Hypothalamus (tissue), 51 donors: Measurements from ENCODE around the gene KIF26B.

Experiments used
- DNase-seq, 51 donors: peaks; one replicate each; lab custom pipeline; 2025; lab: John Stamatoyannopoulos, UW

Gene KIF26B

DNA sequence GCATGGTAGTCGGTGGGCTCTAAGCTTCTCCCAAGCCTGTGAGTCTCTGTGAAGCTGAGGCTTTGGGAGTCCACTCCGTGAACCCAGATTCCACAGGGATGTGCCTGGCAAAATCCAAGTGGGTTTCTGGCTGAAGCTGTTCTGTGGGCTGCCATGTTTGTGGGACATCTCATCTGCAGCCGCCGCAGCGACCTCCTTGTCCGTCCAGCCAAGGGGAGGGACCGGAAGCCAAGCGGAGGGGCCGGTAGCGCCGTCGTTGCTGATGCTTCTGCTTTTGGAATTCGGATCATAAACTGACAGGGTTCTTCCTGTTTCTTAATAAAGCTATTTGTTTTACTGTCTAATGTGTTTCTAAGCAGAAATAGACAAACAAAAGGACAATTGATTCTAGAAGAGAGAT, 13.3 kb downstream of the KIF26B start:
- peak in 3 of 51 donors; percentile 5 to 18 (median 11) for DNase-seq

DNA sequence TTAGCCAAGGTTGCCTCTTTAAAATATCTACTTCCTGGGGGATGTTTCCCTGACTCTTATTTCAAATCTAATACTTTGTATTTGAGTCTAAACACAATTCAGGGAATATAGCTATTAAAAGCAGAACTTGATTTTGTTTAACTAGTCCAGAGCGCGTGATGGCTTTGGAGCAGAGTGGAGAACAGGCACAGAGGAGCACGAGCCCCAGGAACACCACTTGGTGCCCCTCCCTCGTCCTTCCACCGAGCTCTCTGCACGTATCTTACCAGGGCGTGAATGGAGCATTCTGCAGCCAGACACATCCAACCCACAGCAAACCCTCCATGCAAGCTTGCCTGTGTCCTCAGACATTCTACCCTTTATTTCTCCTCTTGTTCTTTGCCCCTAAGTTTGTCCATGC, 14.1 kb downstream of the KIF26B start:
- DNase-seq = no peak

DNA sequence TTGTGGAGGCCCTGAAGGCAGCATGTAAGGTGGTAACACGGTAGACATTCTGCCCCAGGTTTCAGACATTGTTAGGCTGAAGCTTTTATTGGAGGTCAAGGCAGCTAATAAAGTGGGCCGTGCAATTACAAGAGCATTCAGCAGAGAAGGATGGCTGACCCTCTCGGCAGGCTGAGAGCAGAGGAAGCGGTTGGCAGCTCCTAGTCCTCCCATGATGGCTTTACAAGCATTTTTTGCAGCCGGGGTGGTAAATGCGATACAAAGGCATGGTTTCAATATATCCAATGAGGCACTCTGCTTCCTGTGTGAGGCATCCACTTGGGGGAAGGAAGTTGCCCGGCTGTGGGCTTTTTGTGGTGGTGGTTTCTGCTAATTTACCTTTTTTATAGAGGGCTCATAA, 14.6 kb downstream of the KIF26B start:
- DNase-seq = no peak

DNA sequence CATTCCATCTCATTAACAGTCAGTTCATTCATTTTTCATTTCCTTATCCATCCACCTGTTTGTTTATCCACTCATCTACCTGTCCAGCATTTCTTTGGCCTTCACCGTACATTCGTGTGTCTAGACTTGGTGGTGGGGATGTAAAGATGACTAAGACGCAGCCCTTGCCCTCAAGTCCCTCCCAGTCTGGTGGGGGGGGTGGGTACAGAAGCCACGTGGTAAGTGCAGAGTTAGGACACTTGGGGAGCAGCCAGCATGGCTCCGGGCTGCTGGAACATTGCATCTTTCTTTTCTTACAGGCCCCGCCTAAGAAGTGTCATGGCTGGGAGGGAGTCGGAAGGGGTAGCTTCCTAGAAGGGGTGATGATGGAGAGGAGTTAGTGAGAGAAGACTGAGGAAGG, 17.2 kb downstream of the KIF26B start:
- no peak for DNase-seq

DNA sequence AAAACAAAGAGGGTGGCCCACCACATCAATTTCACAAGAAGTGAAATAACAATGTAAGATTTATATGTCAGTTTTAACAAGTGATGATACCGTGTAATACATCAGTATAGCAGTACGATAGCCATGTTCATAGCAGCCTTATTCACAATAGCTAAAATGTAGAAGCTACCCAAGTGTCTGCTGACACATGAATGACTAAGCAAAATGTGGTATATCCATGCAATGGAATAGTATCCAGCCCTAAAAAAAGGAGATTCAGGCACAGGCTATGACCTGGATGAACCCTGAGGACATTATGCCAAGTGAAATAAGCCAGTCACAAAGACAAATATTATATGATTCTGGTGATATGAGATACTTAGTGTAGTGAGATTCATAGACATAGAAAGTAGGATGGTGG, 18.0 kb downstream of the KIF26B start:
- DNase-seq = no peak

DNA sequence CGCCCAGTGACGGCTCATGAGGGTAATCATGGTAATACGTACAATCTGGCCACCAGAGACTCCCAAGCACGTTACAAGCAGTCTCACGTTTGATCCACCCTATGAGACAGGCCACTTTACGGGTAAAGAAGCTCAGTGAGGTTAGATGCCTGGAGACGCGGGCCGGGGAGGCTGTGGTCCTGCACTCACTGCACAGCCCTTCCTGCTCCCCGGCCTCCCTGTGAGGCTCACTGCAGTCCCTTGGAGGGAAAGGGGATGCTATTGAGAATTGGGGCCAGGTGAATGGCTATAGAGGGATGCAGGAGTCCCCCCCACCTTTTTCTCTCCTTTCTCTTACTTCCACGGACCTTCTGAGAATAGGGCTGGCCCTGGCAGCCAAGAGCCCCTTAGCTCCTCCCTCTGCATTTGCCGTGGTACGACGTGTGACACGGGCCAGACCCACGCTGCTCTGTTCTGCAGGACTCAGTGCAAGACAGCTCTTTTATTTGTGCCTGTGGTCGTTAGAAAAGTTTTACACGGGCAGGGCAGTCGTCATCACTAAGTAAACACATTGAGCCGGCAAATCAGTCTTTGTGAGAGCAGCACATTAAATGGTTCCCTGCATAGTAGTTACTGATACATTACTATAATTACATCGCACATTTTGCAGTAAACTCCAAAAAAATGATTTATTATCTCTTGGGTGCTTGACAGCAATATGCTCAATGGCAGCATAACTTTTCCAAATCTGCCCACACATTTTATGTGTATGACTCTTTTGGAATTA, 18.8 kb downstream of the KIF26B start:
- DNase-seq = no peak

DNA sequence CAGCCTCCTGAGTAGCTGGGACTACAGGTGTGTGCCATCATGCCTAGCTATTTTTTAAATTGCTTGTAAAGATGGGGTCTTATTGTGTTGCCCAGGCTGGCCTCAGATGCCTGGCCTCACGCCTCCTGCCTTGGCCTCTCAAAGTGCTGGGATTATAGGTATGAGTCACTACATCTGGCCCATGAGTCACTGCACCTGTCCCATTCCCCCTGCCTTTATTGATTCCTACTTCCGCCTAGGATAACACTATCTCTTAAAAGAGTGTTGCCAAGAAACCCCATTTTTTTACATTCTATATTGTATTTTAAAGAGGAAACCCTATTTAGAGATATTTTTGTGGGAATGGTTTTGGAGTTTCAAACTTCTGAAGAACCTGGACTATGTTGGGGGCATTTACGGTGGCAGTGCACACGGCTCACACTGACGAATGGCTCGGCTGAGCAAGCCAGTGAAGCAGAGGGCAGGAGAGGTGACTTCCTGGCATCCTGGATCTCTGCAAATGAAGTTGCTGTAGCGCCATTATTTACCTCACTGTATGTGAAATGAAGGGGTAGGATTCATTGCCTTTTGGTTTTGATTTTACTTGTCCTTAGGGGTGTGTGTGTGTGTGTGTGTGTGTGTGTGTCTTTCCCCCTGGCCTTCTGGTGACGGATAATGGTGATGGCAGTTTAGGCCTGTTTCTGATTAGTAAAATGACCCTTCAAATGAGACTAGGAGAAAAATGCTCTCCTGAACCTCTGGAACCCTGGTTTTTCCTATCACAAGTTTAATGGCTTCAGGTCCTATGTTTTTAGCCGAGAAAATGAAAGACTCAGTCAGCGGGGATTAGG, 22.5 kb downstream of the KIF26B start:
- DNase-seq = no peak

DNA sequence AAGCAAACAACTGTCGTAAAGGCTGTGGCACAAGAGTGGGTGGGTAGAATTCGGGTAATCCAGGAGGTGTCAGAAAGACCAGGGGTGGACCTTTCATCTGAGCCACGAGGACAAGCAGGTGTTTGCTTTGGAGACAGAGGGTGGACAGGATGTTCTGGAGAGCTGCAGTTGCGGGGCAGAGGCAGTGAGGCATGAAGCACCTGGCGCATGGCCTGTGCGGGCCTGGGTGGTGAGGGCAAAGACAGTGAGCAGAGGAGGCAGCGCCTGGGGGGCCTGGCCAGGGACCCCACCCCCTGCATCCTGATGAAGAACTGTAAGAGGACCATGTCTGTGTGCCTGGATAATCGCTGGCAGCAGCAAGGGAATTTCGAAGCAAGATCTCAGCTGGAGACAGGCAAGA, 24.9 kb downstream of the KIF26B start:
- DNase-seq = no peak

DNA sequence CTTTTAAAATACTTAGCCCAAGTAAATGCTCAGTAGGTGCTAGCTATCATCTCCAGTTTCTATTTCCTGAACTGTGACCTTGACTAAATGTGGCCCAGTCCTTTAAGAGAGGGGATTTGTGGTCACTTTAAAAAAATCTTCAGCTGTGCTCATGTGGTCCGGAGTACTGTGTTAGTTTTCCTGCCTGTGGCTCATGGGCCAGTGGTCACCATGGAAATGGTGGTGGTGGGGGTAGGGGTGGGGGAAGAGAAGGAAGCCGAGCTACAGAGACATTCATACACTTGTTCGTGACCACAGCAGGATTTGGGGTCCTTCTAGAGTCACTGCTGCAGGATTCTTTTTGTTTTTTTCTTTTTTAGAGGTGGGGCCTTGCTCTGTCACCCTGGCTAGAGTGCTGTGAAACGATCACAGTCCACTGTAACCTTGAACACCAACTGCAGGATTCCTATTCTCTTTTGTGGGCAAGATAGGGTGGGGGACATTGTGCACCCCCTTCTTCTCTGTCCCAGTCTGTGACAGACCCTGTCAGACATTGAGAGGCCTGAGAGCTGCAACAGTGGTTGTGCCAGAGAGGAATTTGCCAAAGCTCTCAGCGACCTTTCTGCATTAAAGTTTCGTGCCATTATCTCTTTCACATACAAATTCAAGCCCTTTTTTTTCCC, 25.8 kb downstream of the KIF26B start:
- peak in 1 of 51 donors; percentile 11 for DNase-seq

DNA sequence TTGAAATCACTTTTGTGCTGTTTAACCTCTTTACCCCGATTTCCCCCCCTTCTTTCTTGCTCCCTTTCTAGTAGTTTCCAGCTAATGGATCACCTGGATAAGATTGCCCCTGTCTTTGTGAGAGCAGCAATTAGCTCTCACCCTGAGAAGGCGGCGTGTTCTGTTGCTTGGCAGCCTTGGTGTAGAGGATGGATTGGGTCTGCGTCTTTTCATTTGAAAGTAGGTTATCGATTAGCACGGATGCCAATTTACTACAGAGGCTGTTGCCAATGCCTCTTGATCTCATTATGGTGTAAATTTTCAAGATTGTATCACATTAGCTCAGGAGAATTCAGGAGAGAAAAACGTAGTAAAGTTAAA, 26.4 kb downstream of the KIF26B start:
- no peak for DNase-seq

DNA sequence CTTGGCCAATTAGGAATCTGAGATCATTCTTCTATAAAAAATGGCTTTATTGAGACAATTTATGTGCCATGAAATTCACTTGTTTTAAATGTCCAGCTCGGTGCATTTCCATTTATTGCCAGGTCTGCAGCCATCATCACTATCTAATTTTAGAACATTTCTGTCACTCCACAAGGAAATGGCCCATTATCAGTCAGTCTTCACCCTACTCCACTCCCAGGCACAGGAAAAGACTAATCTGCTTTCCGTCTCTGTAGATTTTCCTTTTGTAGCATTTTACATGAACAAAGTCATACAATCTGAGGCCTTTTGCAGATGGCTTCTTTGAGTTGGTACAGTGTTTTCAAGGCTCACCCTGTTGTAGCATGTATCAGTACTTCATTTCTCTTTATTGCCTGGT, 27.2 kb downstream of the KIF26B start:
- DNase-seq = no peak

DNA sequence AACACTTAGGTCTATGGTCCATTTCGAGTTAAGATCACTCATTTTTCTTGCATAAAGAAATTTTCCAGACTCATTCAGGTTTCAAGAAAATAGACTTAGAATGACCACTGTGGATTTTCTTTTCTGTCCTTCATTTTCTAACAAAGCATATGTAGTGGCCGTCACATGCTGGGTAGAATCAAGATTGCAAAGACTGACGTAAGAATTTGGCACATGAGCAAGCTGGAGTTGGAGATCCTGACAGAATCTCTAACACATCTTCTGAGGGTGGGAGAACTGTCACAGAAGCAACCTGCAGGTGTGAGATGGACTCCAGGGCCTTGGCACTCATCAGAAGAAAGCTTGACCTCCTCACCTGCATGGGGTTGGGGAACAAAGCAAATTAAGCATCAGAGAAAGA, 28.6 kb downstream of the KIF26B start:
- DNase-seq = no peak

DNA sequence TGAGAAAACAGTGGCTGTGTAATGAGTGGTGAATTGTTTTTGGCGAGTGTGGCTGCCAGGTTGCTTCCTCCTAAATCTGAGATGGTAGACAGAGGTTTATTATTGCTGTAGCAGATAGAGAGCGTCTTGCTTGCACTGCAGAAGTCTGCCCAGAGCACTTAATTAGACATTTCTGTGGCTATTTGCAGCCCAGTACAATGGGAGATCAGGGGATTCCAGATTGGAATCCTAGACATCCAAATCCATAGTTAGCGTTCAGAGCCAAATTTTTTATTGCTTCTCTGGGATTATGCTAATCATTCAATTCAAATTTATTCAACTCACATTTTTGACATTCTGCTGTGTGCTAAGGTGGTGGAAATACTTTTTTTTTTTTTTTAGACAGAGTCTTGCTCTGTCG, 30.0 kb downstream of the KIF26B start:
- DNase-seq = no peak

DNA sequence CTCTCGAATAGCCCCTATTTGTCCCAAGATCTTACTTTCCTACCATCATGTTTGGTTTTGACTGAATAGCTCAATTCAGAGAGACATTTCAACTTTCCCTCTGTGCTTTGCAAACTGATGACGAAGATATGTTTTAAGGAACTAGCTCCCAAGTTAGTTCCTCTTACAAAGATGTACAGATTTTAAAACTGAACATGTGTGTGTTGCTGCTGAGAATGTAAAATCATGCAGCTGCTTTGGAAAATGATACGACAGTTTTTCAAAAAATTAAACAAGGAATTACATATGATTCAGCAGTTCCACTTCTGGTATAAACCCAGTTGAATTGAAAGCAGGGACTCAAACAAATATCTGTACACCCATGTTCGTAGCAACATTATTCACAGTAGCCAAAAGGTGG, 33.6 kb downstream of the KIF26B start:
- no peak for DNase-seq

DNA sequence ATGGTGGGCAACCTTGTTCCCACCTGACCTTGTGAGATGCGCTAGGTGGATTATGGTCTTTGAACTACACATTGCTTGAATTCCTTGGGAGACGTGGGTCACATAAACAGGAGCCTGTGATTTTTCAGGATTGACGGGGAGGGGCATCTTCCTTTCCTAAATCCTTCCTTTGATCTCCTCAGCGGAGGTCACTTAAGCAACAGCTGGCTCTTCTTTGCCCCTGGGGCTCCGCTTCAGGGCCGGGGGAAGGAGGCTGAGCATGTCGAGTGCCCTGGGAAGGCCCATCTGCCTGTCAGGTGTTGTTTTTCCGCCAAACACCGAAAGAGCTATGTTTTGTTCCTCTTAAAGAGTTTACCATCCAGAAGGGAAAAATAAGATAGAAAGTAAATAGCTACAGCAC, 40.6 kb downstream of the KIF26B start:
- DNase-seq = no peak

DNA sequence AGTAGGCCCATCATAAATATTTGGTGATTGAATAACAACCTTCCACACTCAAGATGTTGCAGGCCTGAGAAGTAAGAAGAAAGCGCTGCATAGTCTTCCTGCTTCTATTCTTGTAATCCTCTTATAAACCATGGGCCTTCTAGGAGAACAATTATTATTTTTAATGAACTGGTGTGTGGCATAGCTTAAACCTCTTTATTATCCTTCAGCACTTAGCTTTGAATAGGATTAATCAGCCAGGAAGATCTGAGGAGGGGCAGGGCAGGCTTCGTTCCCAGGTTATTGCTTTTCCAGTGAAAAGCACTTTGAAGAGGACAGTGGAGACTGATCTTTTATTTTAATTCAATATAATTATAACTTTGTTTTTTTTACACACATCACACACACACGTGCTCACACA, 42.3 kb downstream of the KIF26B start:
- DNase-seq = no peak

DNA sequence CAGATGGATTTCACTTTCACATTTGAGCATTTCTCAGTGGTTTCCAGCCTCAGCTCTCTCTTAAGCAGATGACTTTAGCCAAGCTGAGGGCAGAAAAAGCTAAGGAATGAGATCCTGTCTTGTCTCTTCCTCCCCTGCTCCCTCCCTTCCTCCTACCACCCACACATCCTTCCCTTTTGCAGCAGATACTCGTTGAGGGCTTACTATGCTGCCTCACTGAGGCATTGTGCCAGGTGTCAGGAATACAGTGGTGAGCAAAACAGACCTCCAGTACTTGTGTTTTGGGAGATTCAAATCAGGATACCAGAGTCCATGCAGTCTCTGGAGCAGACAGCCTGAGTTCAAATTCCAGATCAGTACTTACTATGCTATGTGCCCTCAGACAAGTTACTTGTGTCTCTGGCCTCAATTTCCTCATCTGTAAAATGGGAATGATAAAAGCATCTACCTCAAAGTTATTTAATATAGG, 43.2 kb downstream of the KIF26B start:
- DNase-seq = peak in 1 of 51 donors; percentile 9

DNA sequence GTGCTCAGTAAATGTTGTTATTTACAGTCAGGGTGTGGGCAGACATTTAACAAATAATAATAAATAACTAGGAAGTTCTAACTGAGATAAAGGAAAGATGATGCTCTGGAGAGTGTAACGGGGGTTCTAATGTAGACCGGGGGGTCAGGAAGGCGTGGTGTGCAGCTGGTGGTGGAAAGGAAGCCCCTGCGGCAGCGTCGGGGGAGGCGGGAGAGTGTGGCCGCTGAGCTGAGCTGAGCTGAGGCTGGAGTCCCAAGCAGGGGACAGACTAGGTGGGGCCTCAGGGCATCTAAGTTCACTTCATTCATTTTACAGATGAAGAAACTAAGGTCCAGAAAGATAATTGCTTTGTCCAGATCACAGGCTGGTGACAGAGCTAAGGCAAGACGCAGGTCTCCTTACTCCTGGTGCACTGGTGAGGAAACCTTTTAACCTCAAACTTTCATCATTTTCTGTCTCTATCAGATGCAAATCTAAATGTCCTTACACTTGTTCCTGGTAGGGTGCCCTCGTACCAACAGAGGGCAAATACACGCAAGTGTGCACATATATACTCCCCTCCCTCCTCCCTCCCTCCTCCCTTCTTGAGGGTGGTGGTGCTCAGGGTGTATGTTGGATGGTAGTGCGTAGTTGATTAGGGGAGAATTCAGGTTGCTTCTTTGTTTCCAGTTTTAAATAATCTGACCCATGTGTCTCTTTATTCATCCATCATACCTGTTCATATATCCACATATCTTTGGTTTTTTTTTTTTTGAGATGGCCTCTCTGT, 44.1 kb downstream of the KIF26B start:
- no peak for DNase-seq

DNA sequence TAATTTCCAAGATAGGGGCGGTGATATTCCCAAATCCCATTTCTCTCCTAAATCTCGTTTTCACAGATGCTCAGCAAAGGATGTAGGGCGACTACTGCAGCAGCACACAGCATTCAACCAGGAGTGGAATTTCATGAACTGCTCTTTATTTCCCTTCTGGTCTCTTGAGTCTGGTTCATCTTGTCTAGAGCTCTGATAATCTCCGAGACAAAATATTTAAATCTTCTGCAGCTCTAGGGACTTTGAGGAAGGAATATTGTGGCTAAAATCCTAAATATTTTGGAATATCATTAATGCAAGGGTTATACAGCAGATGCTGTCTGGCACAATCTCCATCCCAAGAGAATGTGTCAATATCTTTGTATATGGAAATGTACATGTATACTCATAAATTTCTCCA, 45.4 kb downstream of the KIF26B start:
- DNase-seq = no peak

DNA sequence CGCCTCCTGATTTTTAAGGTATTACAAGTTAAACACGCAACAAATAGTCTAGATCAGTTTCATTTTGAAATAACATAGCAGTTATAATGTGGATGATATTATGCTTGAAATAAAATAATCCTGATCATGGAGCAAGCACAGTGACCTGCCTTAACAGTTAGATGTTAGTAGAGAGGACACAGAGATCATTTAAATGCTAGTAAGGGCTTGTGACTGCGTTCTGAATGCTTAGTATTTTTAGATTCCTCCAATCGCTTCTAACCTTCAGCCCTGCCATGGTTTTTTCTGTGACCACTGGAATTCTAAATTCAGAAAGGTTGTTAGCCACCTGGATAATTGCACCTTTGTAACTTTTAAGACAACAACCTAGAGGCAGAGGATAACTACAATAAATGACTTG, 46.4 kb downstream of the KIF26B start:
- DNase-seq = no peak

DNA sequence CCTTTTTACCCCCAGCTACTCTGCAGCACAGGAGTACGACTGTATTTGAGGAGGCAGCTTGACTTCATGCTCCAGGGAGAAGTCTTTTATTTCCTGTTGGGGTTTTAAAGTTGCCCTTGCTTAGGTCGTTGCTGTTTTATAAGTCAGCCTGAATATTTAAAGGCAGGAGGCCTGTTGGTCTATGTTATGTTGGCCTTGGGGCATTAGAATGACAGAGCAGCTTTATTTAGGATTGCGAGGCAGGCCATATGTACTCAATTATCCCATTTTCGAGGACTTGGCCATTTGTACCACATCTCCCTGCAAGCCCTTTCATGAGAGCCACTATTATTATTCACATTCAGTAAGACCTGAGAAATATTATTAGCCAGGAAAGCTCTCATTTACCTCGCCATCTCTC, 47.0 kb downstream of the KIF26B start:
- no peak for DNase-seq
